ENCODE results near the gene TMEM74B.

GRCh38 chr20:1178623-1179022 lies 6.2 kb downstream of the TMEM74B start:
- TF ChIP-seq, protein P1, sequence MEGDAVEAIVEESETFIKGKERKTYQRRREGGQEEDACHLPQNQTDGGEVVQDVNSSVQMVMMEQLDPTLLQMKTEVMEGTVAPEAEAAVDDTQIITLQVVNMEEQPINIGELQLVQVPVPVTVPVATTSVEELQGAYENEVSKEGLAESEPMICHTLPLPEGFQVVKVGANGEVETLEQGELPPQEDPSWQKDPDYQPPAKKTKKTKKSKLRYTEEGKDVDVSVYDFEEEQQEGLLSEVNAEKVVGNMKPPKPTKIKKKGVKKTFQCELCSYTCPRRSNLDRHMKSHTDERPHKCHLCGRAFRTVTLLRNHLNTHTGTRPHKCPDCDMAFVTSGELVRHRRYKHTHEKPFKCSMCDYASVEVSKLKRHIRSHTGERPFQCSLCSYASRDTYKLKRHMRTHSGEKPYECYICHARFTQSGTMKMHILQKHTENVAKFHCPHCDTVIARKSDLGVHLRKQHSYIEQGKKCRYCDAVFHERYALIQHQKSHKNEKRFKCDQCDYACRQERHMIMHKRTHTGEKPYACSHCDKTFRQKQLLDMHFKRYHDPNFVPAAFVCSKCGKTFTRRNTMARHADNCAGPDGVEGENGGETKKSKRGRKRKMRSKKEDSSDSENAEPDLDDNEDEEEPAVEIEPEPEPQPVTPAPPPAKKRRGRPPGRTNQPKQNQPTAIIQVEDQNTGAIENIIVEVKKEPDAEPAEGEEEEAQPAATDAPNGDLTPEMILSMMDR (IDR thresholded peaks at IDR 0.05), result no peak
- TF ChIP-seq FOXJ3 (CRISPR knock-in tag; IDR thresholded peaks at IDR 0.05; ENCODE audit: borderline replicate concordance) (no peak), ESRRA (CRISPR knock-in tag; IDR thresholded peaks at IDR 0.05; ENCODE audit: borderline replicate concordance) (no peak)

Measured in WTC11 (cell line).